ENCODE measurements around the gene GUCY1A1.

DNA sequence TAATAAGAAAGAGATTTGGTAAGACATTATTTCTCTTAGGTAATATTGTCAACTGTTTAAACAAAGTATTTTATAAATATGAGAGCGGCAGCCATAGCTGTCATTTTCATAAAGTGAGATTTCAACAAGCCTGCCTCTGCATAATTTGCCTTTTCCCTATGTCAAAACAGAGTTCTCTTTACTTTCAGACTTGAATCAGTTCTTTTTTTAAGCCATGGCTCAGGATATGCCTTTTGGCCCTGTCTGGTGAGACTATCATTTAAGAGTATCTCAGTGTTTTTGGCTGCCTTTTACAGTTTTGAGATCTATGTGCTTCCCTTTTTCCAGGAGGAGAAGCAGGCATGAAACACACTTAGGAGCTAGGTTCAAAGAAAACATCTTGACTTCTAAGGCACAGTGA is 7.5 kb upstream of the GUCY1A1 start:
- TF ChIP-seq POLR2A (IDR thresholded peaks at IDR 0.05; ENCODE audit: low read length): no peak
- TF ChIP-seq GATA1 (IDR thresholded peaks at IDR 0.05; ENCODE audit: low read depth, low read length): no peak
